Psoas muscle (tissue), 8 donors: ENCODE results near the gene MIPEP. TPM values are rescaled to one million over a fixed set of nuclear protein-coding genes. Genes with fewer than 3 reads are reported as not detected.
"Not testable (repeated sequence)": the region's sequence is repeated elsewhere in the genome, so short reads cannot be mapped to it uniquely, and the experiment has no call there.

Experiments
- ATAC-seq, 4 donors: fragments of 200-7000 bp; cut with Tn5 transposase; one replicate each; pipeline ENCODE4 v1.9.1; 2020; ENCODE audit warnings: moderate library complexity in 3 of 4, mild to moderate bottlenecking in 2 of 4
- DNase-seq, 2 donors: peaks; one replicate each; pipeline ENCODE4 v3.0.0-alpha.2; 2020
- H3K27ac ChIP-seq: fragments of 200-600 bp; one replicate; pipeline ENCODE4 v1.8.0; 2022
- H3K27me3 ChIP-seq, 3 donors: fragments of 200-600 bp in 1 of 3; one replicate each; pipeline versions ENCODE4 v1.6.1 to v1.8.0; 2013 to 2022; ENCODE audit warnings: low read length in 2 of 3, mild to moderate bottlenecking in 2 of 3, moderate library complexity in 1 of 3; ENCODE audit not compliant: insufficient read depth in 3 of 3
- H3K36me3 ChIP-seq, 2 donors: fragments of 200-600 bp in 1 of 2; one replicate each; pipeline versions ENCODE4 v1.6.1 to v1.8.0; 2013 to 2022; ENCODE audit warnings: low read depth in 1 of 2, mild to moderate bottlenecking in 1 of 2, moderate library complexity in 1 of 2; ENCODE audit not compliant: insufficient read depth in 1 of 2
- H3K4me1 ChIP-seq: fragments of 200-600 bp; one replicate; pipeline ENCODE4 v1.8.0; 2022
- H3K4me3 ChIP-seq: fragments of 200-600 bp; one replicate; pipeline ENCODE4 v1.8.0; 2022; ENCODE audit warnings: mild to moderate bottlenecking
- H3K9me3 ChIP-seq: fragments of 200-600 bp; one replicate; pipeline ENCODE4 v1.8.0; 2022
- WGBS, 3 donors: extraction: QIAGEN DNeasy Blood & Tissue Kit; methylation state at CpG; one replicate each; pipeline versions ENCODE4 v1.1.6 to v1.1.7; 2013; 5-methylcytosine and 5-hydroxymethylcytosine counted together
- intact Hi-C, 2 donors: fragments of 100-400 bp; cut with DNase I; formaldehyde crosslinking; loops; one replicate each; pipeline versions ENCODE4 v1.11.0 to v1.14.2; 2022
- polyA plus RNA-seq, 3 donors: library from polyadenylated mRNA; stranded (reverse); fragments of 200-250 nt; gene quantifications; one replicate each; pipeline ENCODE4 v1.2.3, GENCODE V29; 2013
- total RNA-seq, 4 donors: library from RNA; stranded (reverse); fragmentation: NEBNext Ultra II Directional in 2 of 4; extraction: Animal tissue kit (Norgen Biotek cat#: 25700) in 2 of 4; gene quantifications; one replicate each; pipeline versions ENCODE4 v1.2.1 to v1.2.4, GENCODE V29; 2021 to 2023
- TF ChIP-seq, protein P1 (sequence below): fragments of 200-600 bp; IDR thresholded peaks from one replicate; pipeline ENCODE4 v1.8.0; 2022; ENCODE audit warnings: antibody characterized with exemption
- donor health status: healthy with polysubstance abuse.
- donor health status: DM: no; HTN: no; CAD: no; lungs with moderate emphysema.
- donor health status: Bipolar disorder and iron deficiency.
- donor health status: healthy.
- donor health status: DM: yes; HTN: yes; CAD: no.
- donor health status: DM: no; HTN: no; CAD: no.
- donor health status: DM: no; HTN: no; CAD: no.
- donor health status: DM: yes; HTN: yes; CAD: no.

The MIPEP gene
- total and polyA plus RNA-seq, 7 donors, result 13.3 to 28.2 (median 17.0) TPM

GRCh38 chr13:23902975-23903905 lies 14.0 kb upstream of the MIPEP start:
- DNase-seq, result no peak
- peak in 1 of 4 donors; percentile 20 for ATAC-seq
- WGBS, 3 donors, result 9 to 16% (median 13%) methylated on average over 44 to 67 of the region's 67 CpGs

DNA sequence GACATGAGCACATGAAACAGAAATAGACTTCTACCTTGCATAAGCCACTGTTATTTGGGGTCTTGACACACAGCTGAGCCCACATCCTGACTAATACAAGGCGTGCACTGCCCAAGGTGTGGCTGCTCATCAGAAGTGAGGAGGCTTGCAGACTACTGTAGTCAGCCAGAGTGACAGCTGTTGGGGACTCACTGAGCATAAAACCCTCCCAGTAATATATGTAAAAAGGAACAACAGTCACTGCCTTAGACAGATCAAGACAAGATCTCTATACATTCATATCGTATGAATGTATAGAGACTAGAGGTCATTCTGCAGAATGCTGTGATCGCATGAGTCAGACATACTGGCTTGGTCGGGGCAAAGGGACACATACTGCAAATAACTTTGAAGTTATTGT lies 12.2 kb upstream of the MIPEP start:
- DNase-seq (no peak), ATAC-seq (peak; percentile 48 to 82 (median 64))
- no peaks in the 10 kb centered on the region for H3K36me3 ChIP-seq
- H3K27ac ChIP-seq, result no peak overlapping the region
- intact Hi-C loops, result no loop called here
- H3K4me3 ChIP-seq, result no peak overlapping the region
- TF ChIP-seq, protein P1, sequence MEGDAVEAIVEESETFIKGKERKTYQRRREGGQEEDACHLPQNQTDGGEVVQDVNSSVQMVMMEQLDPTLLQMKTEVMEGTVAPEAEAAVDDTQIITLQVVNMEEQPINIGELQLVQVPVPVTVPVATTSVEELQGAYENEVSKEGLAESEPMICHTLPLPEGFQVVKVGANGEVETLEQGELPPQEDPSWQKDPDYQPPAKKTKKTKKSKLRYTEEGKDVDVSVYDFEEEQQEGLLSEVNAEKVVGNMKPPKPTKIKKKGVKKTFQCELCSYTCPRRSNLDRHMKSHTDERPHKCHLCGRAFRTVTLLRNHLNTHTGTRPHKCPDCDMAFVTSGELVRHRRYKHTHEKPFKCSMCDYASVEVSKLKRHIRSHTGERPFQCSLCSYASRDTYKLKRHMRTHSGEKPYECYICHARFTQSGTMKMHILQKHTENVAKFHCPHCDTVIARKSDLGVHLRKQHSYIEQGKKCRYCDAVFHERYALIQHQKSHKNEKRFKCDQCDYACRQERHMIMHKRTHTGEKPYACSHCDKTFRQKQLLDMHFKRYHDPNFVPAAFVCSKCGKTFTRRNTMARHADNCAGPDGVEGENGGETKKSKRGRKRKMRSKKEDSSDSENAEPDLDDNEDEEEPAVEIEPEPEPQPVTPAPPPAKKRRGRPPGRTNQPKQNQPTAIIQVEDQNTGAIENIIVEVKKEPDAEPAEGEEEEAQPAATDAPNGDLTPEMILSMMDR, result no peak
- no peaks in the 10 kb centered on the region for H3K9me3 ChIP-seq
- peaks cover 0 to 40% (median 13%) of the 10 kb centered on the region in 3 donors for H3K27me3 ChIP-seq
- H3K4me1 ChIP-seq, result no peaks in the 10 kb centered on the region
- 80 to 84% (median 82%) methylated on average over 4 of the region's 4 CpGs for WGBS, 3 donors

More at GRCh38 chr13:23902975-23903905, 14.0 kb upstream of the MIPEP start:
- no peak overlapping the region for H3K27ac ChIP-seq
- intact Hi-C loops, result no loop called here
- no peaks in the 10 kb centered on the region for H3K9me3 ChIP-seq
- H3K27me3 ChIP-seq, result peaks cover 0 to 40% (median 13%) of the 10 kb centered on the region in 3 donors
- TF ChIP-seq, protein P1, result no peak
- H3K4me1 ChIP-seq, result no peaks in the 10 kb centered on the region
- no peaks in the 10 kb centered on the region for H3K36me3 ChIP-seq
- H3K4me3 ChIP-seq, result peak overlapping the region; percentile 43

GRCh38 chr13:23899555-23899954 lies 10.4 kb upstream of the MIPEP start:
- intact Hi-C loops, result no loop called here
- H3K27me3 ChIP-seq, result peaks cover 0 to 34% (median 13%) of the 10 kb centered on the region in 3 donors
- no peaks in the 10 kb centered on the region for H3K9me3 ChIP-seq
- H3K36me3 ChIP-seq, result no peaks in the 10 kb centered on the region
- TF ChIP-seq, protein P1, result peak; percentile 58
- no peak overlapping the region for H3K4me3 ChIP-seq
- H3K27ac ChIP-seq, result no peak overlapping the region
- ATAC-seq, result peak in 2 of 4 donors; percentile 65 to 66
- no peak for DNase-seq
- no peaks in the 10 kb centered on the region for H3K4me1 ChIP-seq
- WGBS, 3 donors, result 21 to 35% (median 29%) methylated on average over 4 of the region's 4 CpGs

- H3K4me1 ChIP-seq, result no peaks in the 10 kb centered on the region
- no peaks in the 10 kb centered on the region for H3K9me3 ChIP-seq
- 75 to 84% (median 81%) methylated on average over 8 of the region's 8 CpGs for WGBS, 3 donors
- H3K36me3 ChIP-seq, result no peaks in the 10 kb centered on the region
- ATAC-seq (no peak), DNase-seq (no peak)
- H3K27me3 ChIP-seq, result peaks cover 0 to 19% (median 3%) of the 10 kb centered on the region in 3 donors
- TF ChIP-seq, protein P1, result no peak
- intact Hi-C loops, result no loop called here
- H3K27ac ChIP-seq, result no peak overlapping the region
- H3K4me3 ChIP-seq, result no peak overlapping the region
These were observed 8.9 kb upstream of the MIPEP start for GRCh38 chr13:23898101-23898500.

- H3K4me1 ChIP-seq, DNase-seq, H3K36me3 ChIP-seq, H3K9me3 ChIP-seq, H3K4me3 ChIP-seq, intact Hi-C loops, ATAC-seq, H3K27ac ChIP-seq: not testable (repeated sequence)
- 74 to 81% (median 79%) methylated on average over 3 of the region's 3 CpGs for WGBS, 3 donors
- H3K27me3 ChIP-seq, result peaks cover 0 to 13% (median 0%) of the 10 kb centered on the region in 3 donors
These were observed 8.3 kb upstream of the MIPEP start, which contains the start of gene C1QTNF9B for GRCh38 chr13:23897452-23897919. Gene C1QTNF9B, minus strand, starts transcription at chr13:23897502.

DNA sequence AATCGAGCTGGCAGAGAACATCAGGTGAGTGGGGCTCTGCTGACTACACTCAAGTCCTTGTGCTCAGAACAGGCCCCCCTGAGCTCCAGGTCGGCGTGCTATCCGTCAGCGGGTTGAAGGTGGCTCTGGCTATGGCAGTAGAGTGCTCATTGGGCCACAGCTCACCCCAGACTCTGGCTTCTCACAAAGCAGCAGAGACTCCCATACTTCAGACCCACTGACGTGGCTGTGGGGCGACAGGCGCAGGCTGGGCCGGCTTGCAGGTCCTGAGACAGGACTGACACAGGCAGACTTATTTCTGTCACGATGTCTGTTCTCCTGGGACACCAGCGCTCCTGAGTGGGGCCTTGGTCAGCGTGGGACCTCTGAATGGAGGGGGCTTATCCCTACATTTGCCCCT lies 5.5 kb upstream of the MIPEP start:
- H3K27ac ChIP-seq, H3K4me3 ChIP-seq, H3K4me1 ChIP-seq, intact Hi-C loops, H3K9me3 ChIP-seq, H3K27me3 ChIP-seq, ATAC-seq, DNase-seq, H3K36me3 ChIP-seq: not testable (repeated sequence)
- WGBS, 3 donors, result 83 to 86% (median 84%) methylated on average over 9 to 10 of the region's 12 CpGs

DNA sequence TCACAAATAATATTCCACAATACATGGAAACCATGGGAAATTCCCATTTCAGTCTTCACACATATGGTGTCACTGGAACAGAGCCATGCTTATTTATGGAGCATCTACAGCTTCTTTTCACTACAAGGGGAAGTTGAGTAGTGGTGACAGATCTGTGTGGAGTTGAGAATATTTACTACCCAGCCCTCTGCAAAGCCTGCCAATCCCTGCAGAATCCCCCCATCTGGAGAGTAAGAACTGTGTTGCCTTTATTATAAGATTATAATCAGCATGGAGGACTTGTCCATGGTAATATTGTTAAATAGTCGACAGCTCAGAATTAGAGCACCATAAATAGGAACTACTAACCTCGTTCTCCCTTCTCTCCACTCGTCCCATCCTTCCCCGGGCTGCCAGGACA lies 4.6 kb upstream of the MIPEP start:
- ATAC-seq, intact Hi-C loops, H3K27me3 ChIP-seq, H3K36me3 ChIP-seq, H3K27ac ChIP-seq, H3K4me1 ChIP-seq, H3K4me3 ChIP-seq, H3K9me3 ChIP-seq, DNase-seq: not testable (repeated sequence)
- WGBS, 3 donors, result 75 to 86% (median 75%) methylated on average over 1 to 2 of the region's 4 CpGs
